Activated naive CD4-positive, alpha-beta T cell treated with anti-CD3 and anti-CD28 coated beads, Interleukin-2, amount 10 ng/mL, durations not matched to agents 7 days and 5 days (primary cell): ENCODE measurements around the gene RAD51B.

Source experiments
- CTCF ChIA-PET: fragments of 350-600 bp; sonication (Branson Sonifier 250); formaldehyde crosslinking; loops from one replicate; lab custom pipeline; 2021; ENCODE audit warnings: antibody characterized with exemption; lab: Charles Lee
- DNase-seq: peaks from one replicate; pipeline ENCODE4 v3.0.0-alpha.2; 2020
- H3K27ac Mint-ChIP-seq: one replicate; pipeline ENCODE4 v1.8.0; 2021; ENCODE audit warnings: mild to moderate bottlenecking, moderate library complexity, mixed read lengths
- H3K27me3 Mint-ChIP-seq: one replicate; pipeline ENCODE4 v1.8.0; 2021; ENCODE audit warnings: mild to moderate bottlenecking, mixed read lengths
- H3K36me3 Mint-ChIP-seq: one replicate; pipeline ENCODE4 v1.8.0; 2021; ENCODE audit warnings: mixed read lengths
- H3K4me1 Mint-ChIP-seq: one replicate; pipeline ENCODE4 v1.8.0; 2021; ENCODE audit warnings: mixed read lengths
- H3K4me3 Mint-ChIP-seq: one replicate; pipeline ENCODE4 v1.8.0; 2021; ENCODE audit warnings: mild to moderate bottlenecking, moderate library complexity, mixed read lengths
- H3K9me3 Mint-ChIP-seq: one replicate; pipeline ENCODE4 v1.8.0; 2021; ENCODE audit warnings: mixed read lengths

The RAD51B gene

DNA sequence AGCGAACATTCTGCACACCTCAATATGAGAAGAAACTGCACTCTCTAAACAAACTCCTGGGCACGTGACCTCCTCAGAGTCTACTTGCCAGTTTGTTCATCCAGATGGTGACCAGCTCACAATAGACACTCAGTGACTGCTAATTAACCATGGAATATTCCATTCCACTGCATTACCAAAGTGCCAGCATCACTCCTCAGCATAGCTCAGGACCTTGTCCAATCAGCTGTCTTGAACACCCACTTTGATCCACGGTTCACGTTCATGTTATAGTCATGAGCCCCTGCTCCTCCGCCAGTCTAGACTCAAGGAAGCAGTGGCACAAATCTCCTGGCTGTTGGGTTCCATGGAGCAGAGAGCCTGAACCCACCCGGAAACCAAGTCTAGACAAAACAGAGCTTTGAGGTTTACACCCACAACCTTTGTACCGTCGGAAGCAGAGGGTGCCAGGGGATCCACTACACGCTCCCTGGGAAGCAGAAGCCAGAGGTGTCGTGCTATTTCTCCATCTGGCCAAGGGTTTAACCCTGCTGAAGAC, 688.0 kb downstream of the RAD51B start:
- H3K27me3 Mint-ChIP-seq: peaks cover 14% of the 10 kb centered on the region
- peak overlapping the region; percentile 78 for H3K27ac Mint-ChIP-seq
- CTCF ChIA-PET: interaction anchor here (1.0 to 1.2 kb wide), 2 partner anchors 12 to 282 kb away, joined by 3 read pairs; no protein-coding TSS in a partner anchor
- H3K9me3 Mint-ChIP-seq: no peaks in the 10 kb centered on the region
- H3K36me3 Mint-ChIP-seq: no peaks in the 10 kb centered on the region
- no peak for DNase-seq
- no peak overlapping the region for H3K4me3 Mint-ChIP-seq
- H3K4me1 Mint-ChIP-seq: peaks cover 36% of the 10 kb centered on the region

GRCh38 chr14:68508581-68508980, 689.0 kb downstream of the RAD51B start:
- H3K4me1 Mint-ChIP-seq: peaks cover 42% of the 10 kb centered on the region
- DNase-seq: no peak
- peaks cover 11% of the 10 kb centered on the region for H3K27me3 Mint-ChIP-seq
- H3K36me3 Mint-ChIP-seq: no peaks in the 10 kb centered on the region
- H3K9me3 Mint-ChIP-seq: no peaks in the 10 kb centered on the region
- CTCF ChIA-PET: interaction anchor here (1.0 kb wide), 1 partner anchor 11 kb away, joined by 3 read pairs; no protein-coding TSS in a partner anchor
- no peak overlapping the region for H3K4me3 Mint-ChIP-seq
- H3K27ac Mint-ChIP-seq: no peak overlapping the region

DNA sequence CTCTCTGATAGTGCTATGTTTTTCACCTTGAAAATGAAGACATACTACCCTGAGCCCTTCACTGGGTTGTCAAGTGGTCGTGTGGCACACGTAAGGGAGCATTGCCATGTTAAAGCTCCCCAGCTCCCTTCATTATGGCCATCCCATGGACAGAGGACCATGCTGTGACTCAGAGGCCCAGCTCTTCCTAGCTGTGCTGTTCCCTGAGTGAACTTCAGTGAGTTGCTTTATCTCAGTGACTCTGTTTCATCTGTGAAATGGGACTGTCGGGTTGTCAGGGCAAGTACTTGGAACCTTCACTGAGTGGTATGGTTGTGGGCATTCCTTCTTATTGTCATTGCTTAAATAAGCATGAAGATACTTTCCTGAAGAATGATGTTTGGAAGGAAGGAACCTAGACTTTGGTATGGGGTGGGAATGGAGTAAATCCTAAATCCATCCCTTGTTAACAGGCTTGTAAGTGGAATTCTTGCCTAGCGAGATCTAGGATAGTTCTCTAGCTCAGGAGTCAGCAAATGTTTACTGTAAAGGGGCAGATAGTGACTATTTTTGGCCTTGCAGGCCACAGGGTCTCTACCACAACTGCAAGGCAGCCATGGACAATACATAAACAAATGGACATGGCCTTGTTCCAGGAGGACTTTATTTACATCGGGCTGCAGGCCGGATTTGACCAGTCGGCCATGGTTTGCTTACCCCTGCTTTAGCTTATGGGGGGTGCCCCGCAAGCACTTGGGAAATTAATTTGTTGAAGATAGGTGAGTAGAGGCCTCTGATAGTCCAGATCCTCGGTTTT, 689.8 kb downstream of the RAD51B start:
- Mint-ChIP-seq H3K9me3 (no peaks in the 10 kb centered on the region), H3K4me3 (no peak overlapping the region), H3K4me1 (peaks cover 48% of the 10 kb centered on the region), H3K27ac (no peak overlapping the region), H3K36me3 (no peaks in the 10 kb centered on the region), H3K27me3 (peaks cover 11% of the 10 kb centered on the region)
- DNase-seq: no peak
- CTCF ChIA-PET: no interaction called here

GRCh38 chr14:68510201-68511128, 690.9 kb downstream of the RAD51B start:
- H3K27me3 Mint-ChIP-seq: peaks cover 11% of the 10 kb centered on the region
- H3K9me3 Mint-ChIP-seq: no peaks in the 10 kb centered on the region
- no peak for DNase-seq
- peaks cover 46% of the 10 kb centered on the region for H3K4me1 Mint-ChIP-seq
- CTCF ChIA-PET: interaction anchor here (0.7 kb wide), 1 partner anchor 467 kb away, joined by 3 read pairs; no protein-coding TSS in a partner anchor
- H3K4me3 Mint-ChIP-seq: no peak overlapping the region
- no peaks in the 10 kb centered on the region for H3K36me3 Mint-ChIP-seq
- H3K27ac Mint-ChIP-seq: no peak overlapping the region

DNA sequence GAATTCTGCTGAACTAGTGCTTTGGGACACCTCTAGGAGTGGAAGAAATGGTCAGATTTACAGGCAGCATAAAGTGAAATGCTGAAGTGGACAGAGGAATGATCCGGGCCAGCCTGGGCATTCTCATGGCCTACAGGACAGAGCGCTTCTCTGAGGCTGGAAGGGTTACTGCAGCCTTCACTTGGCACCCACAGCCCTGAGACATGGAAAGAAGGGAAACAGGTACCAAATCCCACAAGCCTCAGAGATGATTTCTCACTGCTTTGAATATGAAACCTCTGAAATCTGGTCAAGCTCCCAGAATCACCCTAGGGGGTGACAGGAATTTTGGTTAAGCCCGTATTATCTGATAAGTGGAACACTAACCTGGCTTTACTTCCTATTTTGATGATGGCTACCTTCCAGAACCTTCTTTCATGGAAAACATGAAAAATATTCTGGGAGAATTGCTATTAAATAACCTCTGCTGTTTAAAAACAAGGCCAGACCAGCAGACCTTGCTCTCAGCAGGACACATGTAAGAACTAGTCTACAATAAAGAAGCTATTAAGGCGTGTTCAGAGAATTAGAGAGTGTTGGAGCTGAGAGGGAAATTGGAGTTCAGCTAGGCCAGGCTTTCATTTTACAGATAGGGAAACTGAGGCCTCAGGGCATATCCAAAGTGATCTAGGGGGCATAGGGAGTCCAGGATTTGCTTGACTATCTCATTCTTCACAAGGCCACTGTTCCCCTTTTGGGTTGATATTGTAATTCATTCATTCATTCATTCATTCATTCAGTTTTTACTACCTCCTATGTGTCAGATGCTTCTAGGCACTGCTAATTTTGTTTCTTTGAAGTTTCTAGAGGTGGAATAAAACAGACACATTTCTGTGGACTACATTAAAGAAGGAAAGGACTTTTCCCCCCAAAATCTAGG, 691.8 kb downstream of the RAD51B start:
- no peaks in the 10 kb centered on the region for H3K9me3 Mint-ChIP-seq
- H3K27me3 Mint-ChIP-seq: peaks cover 11% of the 10 kb centered on the region
- no peaks in the 10 kb centered on the region for H3K36me3 Mint-ChIP-seq
- no peak overlapping the region for H3K27ac Mint-ChIP-seq
- DNase-seq: no peak
- H3K4me1 Mint-ChIP-seq: peaks cover 37% of the 10 kb centered on the region
- H3K4me3 Mint-ChIP-seq: no peak overlapping the region
- CTCF ChIA-PET: no interaction called here

DNA sequence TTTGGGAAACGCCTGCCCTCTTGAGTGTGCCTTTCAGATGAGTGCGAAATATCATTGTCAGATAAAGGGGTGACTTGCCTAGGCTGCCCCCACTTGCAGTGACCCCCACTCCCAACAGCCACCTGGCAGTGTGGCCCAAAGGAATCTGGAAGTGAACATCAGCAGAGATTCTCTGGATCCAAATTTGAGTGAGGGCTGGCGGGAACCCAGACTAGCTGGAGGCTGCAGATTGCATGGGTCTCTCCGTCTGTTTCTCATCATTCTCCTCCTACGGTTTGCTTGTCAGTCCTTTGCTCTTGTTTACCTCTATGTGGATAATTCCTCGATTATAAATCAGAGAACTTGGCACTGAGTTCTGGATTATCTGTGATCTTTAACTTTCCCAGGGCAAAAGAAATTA, 692.5 kb downstream of the RAD51B start:
- Mint-ChIP-seq H3K4me1 (peaks cover 30% of the 10 kb centered on the region), H3K27me3 (peaks cover 11% of the 10 kb centered on the region), H3K27ac (no peak overlapping the region), H3K4me3 (no peak overlapping the region), H3K36me3 (no peaks in the 10 kb centered on the region), H3K9me3 (no peaks in the 10 kb centered on the region)
- no peak for DNase-seq
- CTCF ChIA-PET: no interaction called here

GRCh38 chr14:68513137-68513536, 693.6 kb downstream of the RAD51B start:
- H3K27ac Mint-ChIP-seq: no peak overlapping the region
- no peak overlapping the region for H3K4me3 Mint-ChIP-seq
- CTCF ChIA-PET: interaction anchor here (1.0 kb wide), 1 partner anchor 185 kb away, joined by 3 read pairs; no protein-coding TSS in a partner anchor
- H3K9me3 Mint-ChIP-seq: no peaks in the 10 kb centered on the region
- no peaks in the 10 kb centered on the region for H3K36me3 Mint-ChIP-seq
- H3K4me1 Mint-ChIP-seq: peaks cover 19% of the 10 kb centered on the region
- DNase-seq: no peak
- peaks cover 5% of the 10 kb centered on the region for H3K27me3 Mint-ChIP-seq

GRCh38 chr14:68513838-68514607, 694.4 kb downstream of the RAD51B start:
- CTCF ChIA-PET: interaction anchor here (1.0 kb wide), 1 partner anchor 186 kb away, joined by 3 read pairs; no protein-coding TSS in a partner anchor
- Mint-ChIP-seq H3K27ac (no peak overlapping the region), H3K4me3 (no peak overlapping the region), H3K9me3 (no peaks in the 10 kb centered on the region), H3K36me3 (no peaks in the 10 kb centered on the region), H3K27me3 (no peaks in the 10 kb centered on the region), H3K4me1 (peaks cover 14% of the 10 kb centered on the region)
- DNase-seq: no peak

DNA sequence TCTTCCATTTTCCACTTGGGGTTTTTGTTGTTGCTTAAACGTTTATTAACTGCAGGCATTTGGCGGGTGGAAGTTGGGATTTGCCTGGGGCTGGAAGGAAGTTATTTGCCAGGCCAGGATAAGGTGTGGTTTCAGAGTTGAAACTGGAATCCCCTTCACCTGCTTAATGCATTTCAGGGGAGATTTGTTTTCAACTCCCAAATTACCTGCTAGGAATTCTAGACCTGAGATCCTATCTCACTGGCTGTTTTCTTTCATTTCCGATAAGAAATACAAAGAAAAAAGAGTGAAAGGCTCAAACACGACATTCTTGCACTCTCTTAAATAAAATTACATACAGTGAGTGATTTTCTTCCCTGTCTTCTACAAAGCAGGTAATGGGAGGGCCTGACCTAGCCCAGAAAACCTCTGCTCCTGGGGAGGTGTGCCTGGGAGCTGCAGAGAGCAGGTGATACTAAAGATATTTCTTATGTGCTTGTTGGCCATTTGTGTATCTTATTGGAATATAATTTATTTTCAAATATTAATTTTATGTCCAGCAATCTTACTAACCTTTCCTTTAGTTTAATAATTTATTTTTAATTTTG, 695.1 kb downstream of the RAD51B start:
- CTCF ChIA-PET: no interaction called here
- Mint-ChIP-seq H3K4me3 (no peak overlapping the region), H3K4me1 (peaks cover 15% of the 10 kb centered on the region), H3K27me3 (no peaks in the 10 kb centered on the region), H3K27ac (no peak overlapping the region), H3K36me3 (no peaks in the 10 kb centered on the region), H3K9me3 (no peaks in the 10 kb centered on the region)
- DNase-seq: no peak

GRCh38 chr14:68516342-68516741, 696.8 kb downstream of the RAD51B start:
- H3K4me3 Mint-ChIP-seq: no peak overlapping the region
- no peaks in the 10 kb centered on the region for H3K27me3 Mint-ChIP-seq
- peaks cover 16% of the 10 kb centered on the region for H3K4me1 Mint-ChIP-seq
- H3K27ac Mint-ChIP-seq: no peak overlapping the region
- H3K36me3 Mint-ChIP-seq: no peaks in the 10 kb centered on the region
- no peaks in the 10 kb centered on the region for H3K9me3 Mint-ChIP-seq
- CTCF ChIA-PET: no interaction called here
- no peak for DNase-seq

DNA sequence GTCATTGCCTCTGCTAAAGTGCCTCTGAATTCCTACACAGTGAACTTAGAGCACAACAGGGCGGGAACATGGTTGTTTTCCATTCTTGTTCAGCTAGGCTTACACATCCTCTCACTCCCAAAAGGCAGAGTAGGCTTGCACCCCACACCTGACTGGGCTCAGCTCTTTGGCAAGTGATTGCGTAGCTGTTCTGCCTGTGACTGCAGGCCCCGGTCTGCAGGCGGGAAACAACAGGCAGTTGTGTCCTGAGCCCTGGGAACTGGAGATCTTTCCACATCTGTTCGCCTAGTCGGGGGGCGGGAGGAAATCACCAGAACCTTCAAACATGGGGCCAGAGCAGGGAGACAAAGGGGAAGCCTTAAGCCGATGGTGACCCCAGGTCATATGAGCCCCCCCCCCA, 698.6 kb downstream of the RAD51B start:
- H3K27me3 Mint-ChIP-seq: no peaks in the 10 kb centered on the region
- peaks cover 10% of the 10 kb centered on the region for H3K4me1 Mint-ChIP-seq
- no peak overlapping the region for H3K4me3 Mint-ChIP-seq
- H3K27ac Mint-ChIP-seq: no peak overlapping the region
- CTCF ChIA-PET: no interaction called here
- no peaks in the 10 kb centered on the region for H3K36me3 Mint-ChIP-seq
- no peak for DNase-seq
- H3K9me3 Mint-ChIP-seq: no peaks in the 10 kb centered on the region

DNA sequence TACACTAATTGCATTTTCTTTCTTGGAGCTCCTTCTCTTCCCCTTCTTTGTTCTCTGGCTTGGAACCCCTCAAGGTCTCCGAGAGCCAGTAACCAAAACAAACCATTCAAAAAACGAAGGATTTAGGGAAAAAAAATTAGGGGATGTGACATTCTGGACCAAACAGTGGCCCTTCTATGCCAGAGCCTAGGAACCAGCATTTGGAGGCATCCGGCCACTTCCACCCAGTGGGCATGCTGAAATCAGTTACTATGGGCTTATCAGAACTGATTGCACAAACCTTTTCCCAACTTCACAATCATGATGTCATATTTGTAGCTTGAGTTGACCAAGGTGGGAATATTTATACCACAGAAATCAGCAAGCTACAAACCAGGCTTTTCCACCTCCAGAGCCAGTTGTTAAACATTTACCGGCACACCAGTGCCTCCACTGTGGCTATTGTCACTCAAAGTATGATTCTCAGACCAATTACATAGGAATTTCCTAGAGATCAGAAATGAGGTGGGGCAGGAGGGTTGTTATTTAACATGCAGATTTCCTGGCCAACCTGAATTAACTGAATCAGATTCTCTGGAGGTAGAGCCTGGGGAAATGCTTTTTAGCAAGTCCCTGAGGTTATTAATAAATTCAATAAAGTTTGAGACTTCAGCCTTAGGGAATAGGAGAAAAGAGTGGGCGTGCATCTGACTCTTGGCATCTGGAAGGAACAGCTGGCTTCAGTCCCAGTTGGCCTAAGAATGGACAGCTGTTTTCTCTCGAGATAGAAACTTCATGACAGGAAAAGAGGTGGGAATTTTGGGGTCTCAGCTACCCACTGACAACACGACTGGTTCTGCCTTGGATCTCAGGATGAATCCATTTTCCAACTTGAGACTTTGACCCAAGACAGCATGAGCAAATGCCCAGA, 699.4 kb downstream of the RAD51B start:
- DNase-seq: no peak
- CTCF ChIA-PET: interaction anchor here (1.0 kb wide), 1 partner anchor 11 kb away, joined by 3 read pairs; no protein-coding TSS in a partner anchor
- no peaks in the 10 kb centered on the region for H3K36me3 Mint-ChIP-seq
- no peak overlapping the region for H3K4me3 Mint-ChIP-seq
- H3K4me1 Mint-ChIP-seq: peaks cover 5% of the 10 kb centered on the region
- no peaks in the 10 kb centered on the region for H3K27me3 Mint-ChIP-seq
- no peak overlapping the region for H3K27ac Mint-ChIP-seq
- H3K9me3 Mint-ChIP-seq: no peaks in the 10 kb centered on the region
